ENCODE data around the gene DMAP1.

Gene DMAP1

GRCh38 chr1:44265656-44266358, 52.5 kb downstream of the DMAP1 start:
- no peak for TF ChIP-seq TEAD4 (IDR thresholded peaks at IDR 0.05)
- no peak for TF ChIP-seq EGR1 (IDR thresholded peaks at IDR 0.05)
- no peak for TF ChIP-seq REST (IDR thresholded peaks at IDR 0.05; ENCODE audit: low read depth)
- TF ChIP-seq MAX (IDR thresholded peaks at IDR 0.05), result no peak
- no peak for TF ChIP-seq USF1 (IDR thresholded peaks at IDR 0.05)
- TF ChIP-seq CEBPB (IDR thresholded peaks at IDR 0.05), result no peak
- TF ChIP-seq EP300 (IDR thresholded peaks at IDR 0.05; ENCODE audit: borderline replicate concordance), result no peak
- TF ChIP-seq TAF1 (IDR thresholded peaks at IDR 0.05; ENCODE audit: low read depth), result no peak

- TF ChIP-seq NFIC (IDR thresholded peaks at IDR 0.05) (no peak), FOXM1 (IDR thresholded peaks at IDR 0.05; ENCODE audit: borderline replicate concordance, low read depth) (no peak), MAX (IDR thresholded peaks at IDR 0.05) (no peak), ZBTB7A (IDR thresholded peaks at IDR 0.05; ENCODE audit: low read depth) (no peak), TEAD4 (IDR thresholded peaks at IDR 0.05) (no peak), TAF1 (IDR thresholded peaks at IDR 0.05; ENCODE audit: low read depth) (no peak), CREB1 (IDR thresholded peaks at IDR 0.05; ENCODE audit: low read depth) (no peak), EGR1 (IDR thresholded peaks at IDR 0.05) (no peak), TCF12 (IDR thresholded peaks at IDR 0.05; ENCODE audit: low read depth) (no peak), EP300 (IDR thresholded peaks at IDR 0.05; ENCODE audit: borderline replicate concordance) (no peak), CEBPB (IDR thresholded peaks at IDR 0.05) (no peak), RAD21 (IDR thresholded peaks at IDR 0.05; ENCODE audit: low read depth) (no peak), USF1 (IDR thresholded peaks at IDR 0.05) (no peak), YY1 (IDR thresholded peaks at IDR 0.05; ENCODE audit: low read depth) (no peak), REST (IDR thresholded peaks at IDR 0.05; ENCODE audit: low read depth) (no peak)
Observed at GRCh38 chr1:44266400-44267344, 53.4 kb downstream of the DMAP1 start.

- no peak for TF ChIP-seq YY1 (IDR thresholded peaks at IDR 0.05; ENCODE audit: low read depth)
- no peak for TF ChIP-seq MAX (IDR thresholded peaks at IDR 0.05)
- TF ChIP-seq ZBTB7A (IDR thresholded peaks at IDR 0.05; ENCODE audit: low read depth), result no peak
- no peak for TF ChIP-seq EP300 (IDR thresholded peaks at IDR 0.05; ENCODE audit: borderline replicate concordance)
- TF ChIP-seq CREB1 (IDR thresholded peaks at IDR 0.05; ENCODE audit: low read depth), result no peak
- TF ChIP-seq USF1 (IDR thresholded peaks at IDR 0.05), result no peak
- no peak for TF ChIP-seq REST (IDR thresholded peaks at IDR 0.05; ENCODE audit: low read depth)
- no peak for TF ChIP-seq TAF1 (IDR thresholded peaks at IDR 0.05; ENCODE audit: low read depth)
- no peak for TF ChIP-seq TEAD4 (IDR thresholded peaks at IDR 0.05)
- no peak for TF ChIP-seq RAD21 (IDR thresholded peaks at IDR 0.05; ENCODE audit: low read depth)
- no peak for TF ChIP-seq CEBPB (IDR thresholded peaks at IDR 0.05)
- no peak for TF ChIP-seq FOXM1 (IDR thresholded peaks at IDR 0.05; ENCODE audit: borderline replicate concordance, low read depth)
- TF ChIP-seq TCF12 (IDR thresholded peaks at IDR 0.05; ENCODE audit: low read depth), result no peak
- TF ChIP-seq NFIC (IDR thresholded peaks at IDR 0.05), result no peak
- no peak for TF ChIP-seq EGR1 (IDR thresholded peaks at IDR 0.05)
Observed at GRCh38 chr1:44267438-44267837, 54.2 kb downstream of the DMAP1 start.
